WTC11 (cell line): ENCODE measurements around the gene MYO7B.

Experiments used
- CTCF ChIP-seq: fragments of 200-600 bp; IDR thresholded peaks from 2 replicates; pipeline ENCODE4 v1.8.0; 2022; ENCODE audit warnings: antibody characterized with exemption
- E2F1 ChIP-seq: sonication (generic); formaldehyde crosslinking; IDR thresholded peaks from 2 replicates; pipeline ENCODE4 v1.8.0; 2022; ENCODE audit warnings: mild to moderate bottlenecking, missing genetic modification reagents

- TF ChIP-seq E2F1 (no peak), CTCF (no peak)
These were observed 148.3 kb downstream of the MYO7B start for GRCh38 chr2:127683757-127684156.
